ENCODE measurements around the gene PHF2.

PHF2 gene

DNA sequence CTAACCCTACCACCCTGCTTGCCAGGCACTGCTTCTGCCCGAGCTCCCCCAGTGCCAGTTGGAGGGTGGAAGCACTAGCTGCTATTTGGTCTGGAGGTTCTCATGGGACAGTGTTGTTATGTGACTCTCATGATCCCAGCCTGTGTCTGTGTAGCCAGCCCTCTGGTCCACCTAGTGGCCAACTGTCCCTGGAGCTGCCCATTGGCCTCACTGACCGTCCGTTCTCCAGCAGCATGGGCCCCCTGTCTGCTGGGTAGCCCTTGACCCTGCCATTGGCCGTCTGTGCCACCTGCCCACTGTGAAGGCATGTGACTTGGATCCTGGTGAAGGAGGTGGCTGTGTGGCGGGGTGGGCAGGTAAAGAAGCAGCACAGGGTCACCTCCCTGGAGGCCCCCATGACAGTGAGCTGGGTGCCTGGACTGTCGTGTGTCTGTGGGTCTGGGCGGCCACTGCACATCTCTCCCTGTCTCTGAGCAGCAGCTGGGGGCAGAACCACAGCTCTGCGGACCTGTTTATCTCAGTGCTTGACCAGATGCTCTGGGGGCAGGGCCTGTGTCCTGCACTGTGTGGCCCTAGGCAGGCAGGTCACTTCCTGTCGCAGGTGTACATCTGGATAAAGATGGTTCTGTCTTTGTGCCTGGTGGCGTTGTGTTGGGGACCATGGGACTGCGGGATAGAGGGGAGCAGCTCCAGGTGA lies 11.4 kb downstream of the PHF2 start:
- DNase-seq = no peak

- no peak for DNase-seq
Measured at GRCh38 chr9:93588641-93589609, 12.5 kb downstream of the PHF2 start.

DNA sequence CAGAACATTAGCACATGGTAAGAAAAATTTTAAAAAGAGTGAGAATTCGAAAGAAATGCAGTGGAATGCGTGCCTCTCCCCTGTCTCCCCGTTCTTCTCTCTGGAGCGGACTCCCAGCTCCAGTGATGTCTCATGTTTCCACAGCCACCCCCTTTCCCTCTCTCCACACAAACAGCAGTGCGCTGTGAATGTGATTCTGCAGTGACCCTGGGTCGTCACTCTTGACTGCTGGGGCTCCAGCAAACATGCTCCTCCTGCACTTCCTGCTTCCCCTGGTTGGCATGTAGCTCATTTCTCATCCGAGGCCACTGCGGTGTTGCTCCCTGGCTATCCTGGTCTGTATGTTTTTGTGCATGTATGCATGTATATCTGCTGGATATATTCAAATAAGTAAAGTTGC lies 13.3 kb downstream of the PHF2 start:
- peak; percentile 57 for DNase-seq

GRCh38 chr9:93590609-93591234 lies 14.3 kb downstream of the PHF2 start:
- DNase-seq = no peak

GRCh38 chr9:93591301-93592007 lies 15.1 kb downstream of the PHF2 start:
- peak; percentile 43 for DNase-seq

DNA sequence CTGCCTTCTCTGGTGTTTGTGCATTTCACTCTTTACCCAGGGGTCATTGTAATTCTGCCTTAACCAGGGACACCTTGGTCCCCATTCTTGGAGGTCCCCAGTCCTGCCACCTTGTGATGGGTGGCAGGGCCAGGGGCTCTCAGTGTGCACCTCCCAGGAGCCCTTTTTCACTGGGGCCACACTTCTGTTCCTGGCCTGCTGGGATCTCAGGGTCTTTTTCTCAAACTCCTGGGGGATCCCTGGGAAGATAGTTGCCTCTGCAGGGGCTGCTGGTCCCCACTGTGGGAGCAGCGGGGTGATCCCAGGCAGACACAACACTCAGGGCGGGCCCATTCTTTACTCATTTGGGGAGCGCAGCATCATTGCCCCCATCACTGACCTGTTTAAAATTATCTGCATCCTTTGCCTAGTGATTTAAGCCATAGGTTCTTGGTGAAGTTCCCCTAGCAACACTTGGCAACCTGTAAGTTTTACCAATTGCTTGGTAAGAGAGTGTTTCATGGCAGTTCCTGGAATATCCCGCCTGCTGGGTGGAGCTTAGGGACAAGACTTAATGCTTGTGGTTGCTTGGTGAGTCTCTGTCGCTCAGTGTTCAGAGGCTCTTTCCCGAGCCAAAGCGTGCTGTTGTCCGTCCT lies 15.7 kb downstream of the PHF2 start:
- no peak for DNase-seq

DNA sequence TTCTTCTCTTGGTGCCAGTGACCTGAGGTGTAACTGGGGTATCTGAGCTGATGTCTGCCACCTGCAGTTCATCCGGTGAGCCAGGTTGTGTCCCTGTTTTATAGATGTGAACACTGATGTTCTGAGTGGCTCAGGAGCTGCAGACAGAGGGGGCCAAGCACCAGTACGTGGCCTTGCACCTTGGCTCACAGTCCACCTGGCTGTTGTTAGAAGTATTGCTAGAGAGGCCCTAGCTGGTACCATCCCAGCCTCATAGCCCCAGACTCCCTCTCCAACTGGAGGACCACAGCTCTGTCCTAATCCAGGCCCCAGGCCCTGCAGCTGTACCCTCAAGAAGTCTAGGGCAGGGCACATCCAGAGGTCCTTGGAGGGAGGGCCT lies 16.2 kb downstream of the PHF2 start:
- no peak for DNase-seq

DNA sequence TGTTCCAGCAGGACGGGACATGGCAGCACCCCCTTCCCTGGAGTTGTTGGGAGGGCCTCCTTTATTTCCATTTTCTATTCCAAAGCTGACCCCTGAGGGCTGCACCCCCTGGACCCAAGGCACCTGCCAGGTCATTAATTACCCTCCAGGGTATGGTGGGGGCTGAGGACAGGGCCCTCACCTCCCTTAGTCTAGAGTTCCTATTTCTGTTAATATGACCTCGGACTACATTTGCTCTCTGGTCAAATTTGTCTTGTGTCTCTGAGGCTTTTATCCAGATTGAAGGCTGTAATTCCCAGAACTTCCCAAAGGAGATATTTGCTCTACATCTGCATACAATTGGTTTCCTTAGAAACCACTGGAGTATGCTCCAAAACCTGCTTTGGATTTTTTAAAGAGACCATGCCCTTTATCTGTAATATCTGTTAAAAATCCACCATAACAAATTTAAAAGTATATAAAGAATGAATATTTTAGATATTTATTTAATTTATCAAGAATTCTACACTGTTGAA lies 16.8 kb downstream of the PHF2 start:
- DNase-seq = no peak

DNA sequence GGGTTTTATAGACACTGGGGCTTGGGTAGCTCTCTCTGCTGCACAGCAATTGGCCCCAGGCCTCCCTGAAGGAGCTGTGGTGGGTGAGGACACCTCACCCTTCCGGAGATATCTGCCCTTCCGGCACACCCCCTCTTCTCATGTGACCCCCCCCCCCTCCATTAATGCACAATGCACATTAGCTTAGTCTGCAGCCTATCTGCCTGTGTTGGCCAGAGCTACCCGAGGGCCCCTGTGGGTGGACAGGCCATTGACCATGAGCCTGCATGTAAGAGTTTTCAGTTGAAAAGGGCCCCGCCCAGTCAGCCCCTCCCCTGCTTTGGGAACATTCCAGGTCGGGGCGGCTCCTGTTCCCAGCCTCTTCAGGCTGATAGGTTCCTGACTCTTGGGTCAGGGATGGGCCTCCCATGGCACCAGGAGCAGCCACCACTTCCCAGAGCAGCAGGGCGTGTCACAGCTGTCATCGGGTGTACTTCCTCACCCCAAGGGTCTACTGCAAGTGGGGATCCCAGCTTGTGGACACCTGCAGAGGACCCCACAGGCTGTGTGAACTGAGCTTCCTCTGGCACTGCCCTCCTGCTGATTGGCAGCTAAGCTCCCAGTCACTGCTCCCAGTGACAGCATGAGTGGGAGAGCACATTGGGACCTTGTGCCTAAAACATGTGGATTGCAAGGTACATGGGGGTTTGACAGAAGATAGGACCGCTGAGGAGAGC lies 17.8 kb downstream of the PHF2 start:
- DNase-seq = no peak

- DNase-seq = no peak
Measured at GRCh38 chr9:93595461-93595860, 19.1 kb downstream of the PHF2 start.

DNA sequence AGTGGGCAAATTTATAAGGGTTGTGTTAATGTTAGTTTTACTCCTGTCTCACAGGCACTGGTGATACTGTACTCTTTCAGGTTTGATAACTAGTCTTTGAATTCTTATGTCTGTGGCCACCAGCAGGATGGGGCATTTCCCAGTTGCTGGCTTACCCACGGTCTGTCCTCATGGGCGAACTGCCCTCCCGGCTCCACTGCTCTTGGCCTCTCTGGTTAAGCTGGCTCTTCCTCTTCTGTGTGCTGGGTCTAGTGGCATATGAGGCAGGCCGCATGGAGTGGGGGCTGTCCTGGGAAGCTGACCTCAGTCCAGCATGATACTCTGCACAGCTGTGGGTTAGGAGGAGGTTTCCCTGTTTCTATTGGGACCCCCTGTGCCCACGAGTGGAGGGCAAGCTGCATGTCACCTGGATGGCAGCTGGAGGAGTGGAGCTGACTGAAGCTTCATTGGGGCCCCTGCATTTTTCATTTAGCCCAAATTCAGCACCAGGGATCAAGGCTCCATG lies 19.5 kb downstream of the PHF2 start:
- DNase-seq = no peak

- DNase-seq = no peak
Measured at GRCh38 chr9:93596399-93596798, 20.0 kb downstream of the PHF2 start.

GRCh38 chr9:93597142-93597706 lies 20.8 kb downstream of the PHF2 start:
- DNase-seq = no peak

DNA sequence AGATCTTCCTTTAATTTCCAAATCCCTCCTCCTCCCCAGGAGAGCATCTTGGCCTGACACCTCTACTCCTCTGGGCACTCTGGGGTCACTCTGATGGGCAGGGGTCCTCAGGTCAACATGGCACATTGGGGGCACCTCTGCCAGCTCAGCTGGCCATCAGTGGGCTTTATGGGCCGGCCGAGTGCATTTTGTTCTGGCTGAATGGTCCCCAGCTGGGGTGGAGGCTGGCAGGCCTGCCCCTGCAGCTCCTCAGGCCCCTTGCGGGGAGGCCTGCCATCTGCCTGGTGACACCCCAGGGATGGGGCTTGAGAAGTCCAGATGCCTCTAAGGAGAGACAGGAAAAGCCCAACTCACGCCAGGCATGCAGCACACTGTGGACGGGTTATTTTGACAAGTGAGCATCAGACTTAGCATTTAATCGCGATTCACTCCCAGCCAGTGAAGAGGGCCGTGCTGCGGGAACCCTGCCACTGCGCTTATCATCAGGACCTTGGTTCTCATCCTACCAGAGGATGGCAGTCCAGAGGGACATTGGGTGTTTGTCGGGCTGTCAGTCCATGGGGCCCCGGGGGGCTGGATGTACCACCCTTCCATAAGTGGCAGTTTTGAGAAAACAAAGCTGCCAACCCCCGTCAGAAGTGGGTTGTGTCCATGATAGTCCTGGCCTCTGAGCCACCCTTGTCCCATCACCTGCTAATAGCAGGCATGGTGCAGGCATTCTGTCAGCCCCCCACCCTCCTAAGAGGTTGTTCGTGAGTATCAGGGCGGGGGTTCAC lies 21.7 kb downstream of the PHF2 start:
- DNase-seq = no peak

- peak; percentile 72 for DNase-seq
Measured at GRCh38 chr9:93598647-93599241, 22.4 kb downstream of the PHF2 start.

DNA sequence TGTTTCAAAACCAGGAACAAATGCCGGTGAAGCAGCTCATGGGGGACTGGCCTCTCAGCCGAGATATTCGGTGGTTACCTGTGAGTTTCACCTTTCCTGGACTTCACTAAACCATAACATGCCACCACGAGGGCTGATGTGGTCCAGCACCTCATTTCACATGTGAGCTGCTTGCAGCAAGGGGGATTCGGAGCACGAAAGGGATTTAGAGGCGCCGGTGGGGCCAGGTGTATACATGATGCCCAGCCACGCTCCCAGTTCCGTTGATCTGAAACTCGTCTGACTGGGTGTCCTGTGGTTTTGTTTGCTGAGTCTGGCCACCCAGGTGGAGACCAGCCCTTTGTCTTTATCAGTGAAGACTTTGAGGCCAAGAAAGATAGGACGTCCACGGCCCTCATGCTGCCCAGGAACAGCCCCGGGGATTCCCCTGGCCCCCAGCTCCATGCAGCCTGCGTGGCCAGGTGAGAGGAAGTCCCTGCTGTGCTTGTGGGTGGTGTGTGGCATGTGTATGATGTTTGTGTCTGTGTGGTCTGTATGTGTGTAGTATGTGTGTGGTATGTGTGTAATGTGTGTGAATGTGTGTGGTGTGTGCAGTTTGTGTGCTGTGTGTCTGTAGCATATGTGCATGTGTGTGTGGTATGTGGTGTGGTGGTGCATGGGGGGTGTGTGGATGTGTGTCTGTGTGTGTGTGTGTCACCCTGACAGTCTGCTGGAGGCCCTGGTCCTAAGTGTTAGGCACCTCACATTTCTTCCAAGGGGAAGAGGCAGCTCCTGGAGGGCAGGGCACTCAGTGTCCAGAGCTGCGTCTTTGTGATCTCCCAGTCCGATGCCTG lies 23.4 kb downstream of the PHF2 start:
- DNase-seq = peak; percentile 74

DNA sequence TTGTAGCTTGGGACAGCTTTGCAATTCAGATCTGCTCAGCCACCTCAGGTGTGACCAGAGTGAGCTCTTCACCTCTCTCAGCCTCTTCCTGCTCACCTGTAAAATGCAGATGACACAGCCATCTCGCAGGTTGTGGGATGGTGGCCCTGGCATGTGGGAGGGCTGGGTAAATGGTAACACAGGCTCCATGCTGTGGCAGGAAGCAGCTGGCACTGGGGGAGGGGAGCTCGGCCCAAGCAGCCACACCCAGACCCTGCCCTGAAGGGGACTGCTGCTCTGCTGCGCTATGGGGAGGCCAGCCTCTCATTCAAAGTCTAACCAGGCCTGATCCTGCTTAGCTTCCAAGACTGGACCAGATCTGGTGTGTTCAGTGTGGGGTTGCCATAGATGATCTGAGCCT lies 24.1 kb downstream of the PHF2 start:
- DNase-seq = peak; percentile 92

- no peak for DNase-seq
Measured at GRCh38 chr9:93601063-93601462, 24.7 kb downstream of the PHF2 start.

DNA sequence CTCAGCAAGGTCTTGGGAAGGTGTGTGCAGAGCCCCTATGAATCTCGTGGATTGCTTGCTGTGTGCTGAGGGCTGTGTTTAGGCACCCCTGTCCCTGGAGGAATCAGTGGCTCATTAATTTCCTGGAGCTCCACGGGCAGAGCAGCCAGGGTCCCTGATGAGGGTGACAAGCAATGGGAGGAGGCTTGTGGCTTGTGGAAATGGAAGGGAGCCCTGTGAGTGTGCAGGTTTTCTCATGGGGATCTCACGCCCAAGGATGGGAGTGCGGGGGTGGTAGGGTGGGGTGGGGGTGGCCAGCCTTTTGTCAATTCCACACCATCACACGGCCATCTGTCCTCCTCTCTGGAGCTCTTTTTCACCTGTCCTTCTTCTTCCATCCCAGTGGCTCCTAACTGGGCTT lies 25.3 kb downstream of the PHF2 start:
- no peak for DNase-seq
